Measurements from ENCODE around the gene RAC2.
"Not testable (repeated sequence)": the region's sequence is repeated elsewhere in the genome, so short reads cannot be mapped to it uniquely, and the experiment has no call there.

Gene RAC2

GRCh38 chr22:37206118-37206840 is 37.8 kb downstream of the RAC2 start:
- no peak for DNase-seq (ENCODE audit: low read depth in 2 of 2)

- DNase-seq (ENCODE audit: low read depth in 2 of 2): no peak
These were observed 39.0 kb downstream of the RAC2 start for GRCh38 chr22:37205046-37205445.

GRCh38 chr22:37204045-37204655 is 39.9 kb downstream of the RAC2 start:
- no peak for DNase-seq (ENCODE audit: low read depth in 2 of 2)

- no peak for DNase-seq (ENCODE audit: low read depth in 2 of 2)
These were observed 40.6 kb downstream of the RAC2 start for GRCh38 chr22:37203354-37204044.

GRCh38 chr22:37202716-37203115 is 41.4 kb downstream of the RAC2 start:
- DNase-seq (ENCODE audit: low read depth in 2 of 2): no peak

- DNase-seq (ENCODE audit: low read depth in 2 of 2): no peak
These were observed 42.0 kb downstream of the RAC2 start for GRCh38 chr22:37202001-37202555.

GRCh38 chr22:37201443-37201820 is 42.6 kb downstream of the RAC2 start:
- not testable (repeated sequence) for DNase-seq (ENCODE audit: low read depth in 2 of 2)

- no peak for DNase-seq (ENCODE audit: low read depth in 2 of 2)
These were observed 44.3 kb downstream of the RAC2 start for GRCh38 chr22:37199760-37200108.

GRCh38 chr22:37199103-37199759 is 44.8 kb downstream of the RAC2 start:
- DNase-seq (ENCODE audit: low read depth in 2 of 2): peak; percentile 89 to 92

GRCh38 chr22:37198258-37199102 is 45.6 kb downstream of the RAC2 start:
- no peak for DNase-seq (ENCODE audit: low read depth in 2 of 2)

- no peak for DNase-seq (ENCODE audit: low read depth in 2 of 2)
These were observed 46.4 kb downstream of the RAC2 start for GRCh38 chr22:37197451-37198257.

- peak; percentile 33 to 41 for DNase-seq (ENCODE audit: low read depth in 2 of 2)
These were observed 47.3 kb downstream of the RAC2 start for GRCh38 chr22:37196539-37197450.

- no peak for DNase-seq (ENCODE audit: low read depth in 2 of 2)
These were observed 48.1 kb downstream of the RAC2 start for GRCh38 chr22:37195921-37196320.

- no peak for DNase-seq (ENCODE audit: low read depth in 2 of 2)
These were observed 49.3 kb downstream of the RAC2 start for GRCh38 chr22:37194750-37195149.

- DNase-seq (ENCODE audit: low read depth in 2 of 2): no peak
These were observed 50.4 kb downstream of the RAC2 start for GRCh38 chr22:37193629-37194191.

- DNase-seq (ENCODE audit: low read depth in 2 of 2): no peak
These were observed 51.3 kb downstream of the RAC2 start for GRCh38 chr22:37192741-37193140.

- DNase-seq (ENCODE audit: low read depth in 2 of 2): no peak
These were observed 51.9 kb downstream of the RAC2 start for GRCh38 chr22:37192204-37192603.

GRCh38 chr22:37190262-37190780 is 53.7 kb downstream of the RAC2 start:
- no peak for DNase-seq (ENCODE audit: low read depth in 2 of 2)

Measured in fibroblast of skin of left biceps (primary cell).